ENCODE measurements around the gene MRPL38. TPM values are rescaled to one million over a fixed set of nuclear protein-coding genes. Genes with fewer than 3 reads are reported as not detected.

MRPL38 gene
- 10 to 100 TPM; 55.9 to 67.5 (median 64.0) TPM for polyA plus RNA-seq

- H3K4me3 Mint-ChIP-seq = peak within 1 kb of the TSS; percentile 84 to 92 (median 89)
- H3K9me3 Mint-ChIP-seq = no peaks in the 10 kb centered on the region
- peak within 1 kb of the TSS; percentile 80 to 93 (median 84) for H3K27ac Mint-ChIP-seq
- peaks cover 0 to 5% (median 0%) of the 10 kb centered on the region in 3 donors for H3K27me3 Mint-ChIP-seq (ENCODE audit: low read depth in 3 of 3)
- H3K36me3 Mint-ChIP-seq = no peaks in the 10 kb centered on the region
- H3K4me1 Mint-ChIP-seq = peaks cover 6 to 9% of the 10 kb centered on the region in 2 donors
- DNase-seq = peak; percentile 96 to 98 (median 97)
Measured at GRCh38 chr17:75904749-75905521, at the start of gene MRPL38. TSS of gene MRPL38 (minus strand) at chr17:75904884. CDS start at chr17:75904875, 9 bp downstream.

- Mint-ChIP-seq H3K9me3 (no peaks in the 10 kb centered on the region), H3K36me3 (peaks cover 16 to 45% (median 24%) of the 10 kb centered on the region in 3 donors), H3K4me3 (no peak overlapping the region), H3K27me3 (ENCODE audit: low read depth in 3 of 3) (peaks cover 0 to 6% (median 0%) of the 10 kb centered on the region in 3 donors), H3K27ac (no peak overlapping the region), H3K4me1 (no peaks in the 10 kb centered on the region)
- no peak for DNase-seq
Measured at GRCh38 chr17:75950855-75951554, 46.3 kb upstream of the MRPL38 start.

- H3K27me3 Mint-ChIP-seq (ENCODE audit: low read depth in 3 of 3) = peaks cover 0 to 7% (median 0%) of the 10 kb centered on the region in 3 donors
- no peak overlapping the region for H3K27ac Mint-ChIP-seq
- peaks cover 16 to 41% (median 23%) of the 10 kb centered on the region in 3 donors for H3K36me3 Mint-ChIP-seq
- H3K4me1 Mint-ChIP-seq = no peaks in the 10 kb centered on the region
- no peak overlapping the region for H3K4me3 Mint-ChIP-seq
- H3K9me3 Mint-ChIP-seq = no peaks in the 10 kb centered on the region
- no peak for DNase-seq
Measured at GRCh38 chr17:75950421-75950820, 45.7 kb upstream of the MRPL38 start.

GRCh38 chr17:75945211-75945610 lies 40.5 kb upstream of the MRPL38 start:
- peak overlapping the region in 1 of 6 donors; percentile 12 for H3K27ac Mint-ChIP-seq
- no peak overlapping the region for H3K4me3 Mint-ChIP-seq
- H3K27me3 Mint-ChIP-seq (ENCODE audit: low read depth in 3 of 3) = peaks cover 0 to 7% (median 2%) of the 10 kb centered on the region in 3 donors
- H3K36me3 Mint-ChIP-seq = peaks cover 6 to 18% (median 9%) of the 10 kb centered on the region in 3 donors
- DNase-seq = no peak
- no peaks in the 10 kb centered on the region for H3K9me3 Mint-ChIP-seq
- peaks cover 12 to 15% of the 10 kb centered on the region in 2 donors for H3K4me1 Mint-ChIP-seq

GRCh38 chr17:75943491-75943890 lies 38.8 kb upstream of the MRPL38 start:
- H3K27ac Mint-ChIP-seq = no peak overlapping the region
- H3K9me3 Mint-ChIP-seq = no peaks in the 10 kb centered on the region
- H3K36me3 Mint-ChIP-seq = peaks cover 3 to 10% (median 5%) of the 10 kb centered on the region in 3 donors
- no peak for DNase-seq
- H3K4me3 Mint-ChIP-seq = no peak overlapping the region
- H3K4me1 Mint-ChIP-seq = peaks cover 13 to 16% of the 10 kb centered on the region in 2 donors
- peaks cover 0 to 9% (median 2%) of the 10 kb centered on the region in 3 donors for H3K27me3 Mint-ChIP-seq (ENCODE audit: low read depth in 3 of 3)

- Mint-ChIP-seq H3K9me3 (no peaks in the 10 kb centered on the region), H3K4me1 (peaks cover 13 to 16% of the 10 kb centered on the region in 2 donors), H3K4me3 (peak overlapping the region in 2 of 5 donors; percentile 22 to 29), H3K27me3 (ENCODE audit: low read depth in 3 of 3) (peaks cover 0 to 7% (median 2%) of the 10 kb centered on the region in 3 donors), H3K27ac (peak overlapping the region in 2 of 6 donors; percentile 17 to 24), H3K36me3 (peaks cover 0 to 7% (median 5%) of the 10 kb centered on the region in 3 donors)
- DNase-seq = no peak
Measured at GRCh38 chr17:75942473-75942872, 37.8 kb upstream of the MRPL38 start.

- no peaks in the 10 kb centered on the region for H3K9me3 Mint-ChIP-seq
- DNase-seq = no peak
- peak overlapping the region; percentile 2 to 86 (median 78) for H3K27ac Mint-ChIP-seq
- H3K27me3 Mint-ChIP-seq (ENCODE audit: low read depth in 3 of 3) = peaks cover 0 to 4% (median 2%) of the 10 kb centered on the region in 3 donors
- peak overlapping the region; percentile 83 to 89 (median 88) for H3K4me3 Mint-ChIP-seq
- peaks cover 0 to 5% (median 2%) of the 10 kb centered on the region in 3 donors for H3K36me3 Mint-ChIP-seq
- peaks cover 13 to 16% of the 10 kb centered on the region in 2 donors for H3K4me1 Mint-ChIP-seq
Measured at GRCh38 chr17:75941442-75941819, 36.7 kb upstream of the MRPL38 start.

GRCh38 chr17:75940727-75941441 lies 36.2 kb upstream of the MRPL38 start, which contains the start of gene FBF1:
TSS of gene FBF1 (minus strand) at chr17:75941042. CDS start at chr17:75938149, 2,893 bp downstream.
- DNase-seq = peak; percentile 83 to 86 (median 83)

GRCh38 chr17:75937652-75938051 lies 33.0 kb upstream of the MRPL38 start:
- Mint-ChIP-seq H3K27me3 (ENCODE audit: low read depth in 3 of 3) (peaks cover 0 to 2% (median 2%) of the 10 kb centered on the region in 3 donors), H3K4me3 (peak overlapping the region in 1 of 5 donors; percentile 4)

More at GRCh38 chr17:75940727-75941441, 36.2 kb upstream of the MRPL38 start, which contains the start of gene FBF1:
- Mint-ChIP-seq H3K4me1 (peaks cover 13 to 16% of the 10 kb centered on the region in 2 donors), H3K27ac (peak within 1 kb of the TSS; percentile 80 to 90 (median 86)), H3K27me3 (ENCODE audit: low read depth in 3 of 3) (peaks cover 0 to 2% (median 2%) of the 10 kb centered on the region in 3 donors), H3K4me3 (peak within 1 kb of the TSS; percentile 86 to 89 (median 89)), H3K9me3 (no peaks in the 10 kb centered on the region), H3K36me3 (peaks cover 0 to 2% (median 0%) of the 10 kb centered on the region in 3 donors)

GRCh38 chr17:75933808-75934207 lies 29.1 kb upstream of the MRPL38 start:
- Mint-ChIP-seq H3K27ac (no peak overlapping the region), H3K4me3 (no peak overlapping the region), H3K4me1 (no peaks in the 10 kb centered on the region), H3K27me3 (ENCODE audit: low read depth in 3 of 3) (peaks cover 0 to 2% (median 0%) of the 10 kb centered on the region in 3 donors), H3K9me3 (no peaks in the 10 kb centered on the region), H3K36me3 (no peaks in the 10 kb centered on the region)
- DNase-seq = no peak

More at GRCh38 chr17:75937652-75938051, 33.0 kb upstream of the MRPL38 start:
- Mint-ChIP-seq H3K4me1 (peaks cover 13 to 16% of the 10 kb centered on the region in 2 donors), H3K9me3 (no peaks in the 10 kb centered on the region), H3K36me3 (no peaks in the 10 kb centered on the region), H3K27ac (peak overlapping the region in 1 of 6 donors; percentile 27)
- DNase-seq = no peak

GRCh38 chr17:75932852-75933251 lies 28.2 kb upstream of the MRPL38 start:
- DNase-seq = no peak
- Mint-ChIP-seq H3K4me1 (no peaks in the 10 kb centered on the region), H3K4me3 (no peak overlapping the region)

GRCh38 chr17:75931062-75931461 lies 26.4 kb upstream of the MRPL38 start:
- no peaks in the 10 kb centered on the region for H3K4me1 Mint-ChIP-seq
- H3K9me3 Mint-ChIP-seq = no peaks in the 10 kb centered on the region
- no peak overlapping the region for H3K4me3 Mint-ChIP-seq

More at GRCh38 chr17:75932852-75933251, 28.2 kb upstream of the MRPL38 start:
- Mint-ChIP-seq H3K36me3 (peaks cover 0 to 3% (median 0%) of the 10 kb centered on the region in 3 donors), H3K27ac (no peak overlapping the region), H3K9me3 (no peaks in the 10 kb centered on the region), H3K27me3 (ENCODE audit: low read depth in 3 of 3) (no peaks in the 10 kb centered on the region)

GRCh38 chr17:75927286-75927922 lies 22.7 kb upstream of the MRPL38 start:
- H3K4me1 Mint-ChIP-seq = no peaks in the 10 kb centered on the region
- no peak for DNase-seq
- H3K9me3 Mint-ChIP-seq = no peaks in the 10 kb centered on the region
- H3K27me3 Mint-ChIP-seq (ENCODE audit: low read depth in 3 of 3) = no peaks in the 10 kb centered on the region
- H3K27ac Mint-ChIP-seq = no peak overlapping the region
- no peak overlapping the region for H3K4me3 Mint-ChIP-seq
- H3K36me3 Mint-ChIP-seq = peaks cover 2 to 4% (median 3%) of the 10 kb centered on the region in 3 donors

More at GRCh38 chr17:75931062-75931461, 26.4 kb upstream of the MRPL38 start:
- no peak for DNase-seq
- H3K27me3 Mint-ChIP-seq (ENCODE audit: low read depth in 3 of 3) = no peaks in the 10 kb centered on the region
- no peak overlapping the region for H3K27ac Mint-ChIP-seq
- peaks cover 0 to 4% (median 3%) of the 10 kb centered on the region in 3 donors for H3K36me3 Mint-ChIP-seq

Measured in immature natural killer cell (primary cell).